Measurements from ENCODE around the gene GPBP1.

GRCh38 chr5:57231607-57232006, 57.7 kb downstream of the GPBP1 start:
- TF ChIP-seq YY1 (IDR thresholded peaks at IDR 0.05; ENCODE audit: insufficient read depth, insufficient read length) (no peak), ZNF274 (IDR thresholded peaks at IDR 0.05; ENCODE audit: low read depth, low read length) (no peak), SUZ12 (IDR thresholded peaks at IDR 0.05; ENCODE audit: extremely low read depth, insufficient read depth, insufficient read length) (no peak)
